Natural killer cell treated with Interleukin-12 subunit alpha and Interleukin-12 subunit beta and Interleukin-15 and Interleukin-18, amount 100 ng/mL, for 72 hours (primary cell): Measurements from ENCODE around the gene NMNAT3. TPM values are rescaled to one million over a fixed set of nuclear protein-coding genes. Genes with fewer than 3 reads are reported as not detected.

Experiments used
- ATAC-seq, 2 donors: fragments of 150-1000 bp; cut with Tn5 transposase in 1 of 2; sonication (Bioruptor Pico), chemical (Tn5 transposase) in 1 of 2; 2 replicates each; pipeline ENCODE4 v1.10.0; 2021
- DNase-seq: peaks from one replicate; pipeline ENCODE4 v3.0.0; 2022; ENCODE audit warnings: low spot score
- H3K27ac Mint-ChIP-seq, 2 donors: 1 replicate in 1 of 2; 2 replicates in 1 of 2; pipeline ENCODE4 v1.8.0; 2022; ENCODE audit warnings: mixed read lengths in 2 of 2, mild to moderate bottlenecking in 1 of 2, moderate library complexity in 1 of 2
- H3K27me3 Mint-ChIP-seq, 2 donors: 1 replicate in 1 of 2; 2 replicates in 1 of 2; pipeline ENCODE4 v1.8.0; 2022; ENCODE audit warnings: mixed read lengths in 2 of 2
- H3K36me3 Mint-ChIP-seq: one replicate; pipeline ENCODE4 v1.8.0; 2022; ENCODE audit warnings: mixed read lengths
- H3K4me1 Mint-ChIP-seq, 2 donors: 1 replicate in 1 of 2; 2 replicates in 1 of 2; pipeline ENCODE4 v1.8.0; 2022; ENCODE audit warnings: low read depth in 2 of 2, mixed read lengths in 2 of 2, mild to moderate bottlenecking in 1 of 2
- H3K4me3 Mint-ChIP-seq: one replicate; pipeline ENCODE4 v1.8.0; 2022; ENCODE audit warnings: mixed read lengths
- H3K9me3 Mint-ChIP-seq: 2 replicates; pipeline ENCODE4 v1.8.0; 2022; ENCODE audit warnings: mixed read lengths
- total RNA-seq, 2 donors: library from RNA; stranded (reverse); gene quantifications; one replicate each; pipeline ENCODE4 v1.2.3, GENCODE V29; 2022

NMNAT3 gene
- total RNA-seq, 2 donors from 2014 or later, result 3.4 to 5.0 TPM

- H3K9me3 Mint-ChIP-seq, result no peaks in the 10 kb centered on the region
- H3K27ac Mint-ChIP-seq, result no peak overlapping the region
- no peak for DNase-seq
- peak; percentile 7 to 25 for ATAC-seq
- H3K4me3 Mint-ChIP-seq, result no peak overlapping the region
- H3K4me1 Mint-ChIP-seq, result no peaks in the 10 kb centered on the region
- H3K27me3 Mint-ChIP-seq, result peaks cover 0 to 2% of the 10 kb centered on the region in 2 donors
- H3K36me3 Mint-ChIP-seq, result no peaks in the 10 kb centered on the region
These were observed 158.6 kb downstream of the NMNAT3 start for GRCh38 chr3:139518926-139519842.

- ATAC-seq (no peak), DNase-seq (no peak)
- Mint-ChIP-seq H3K27me3 (peaks cover 0 to 2% of the 10 kb centered on the region in 2 donors), H3K4me1 (no peaks in the 10 kb centered on the region), H3K4me3 (no peak overlapping the region), H3K9me3 (no peaks in the 10 kb centered on the region), H3K36me3 (no peaks in the 10 kb centered on the region), H3K27ac (no peak overlapping the region)
These were observed 159.5 kb downstream of the NMNAT3 start for GRCh38 chr3:139518306-139518705.

- ATAC-seq (no peak), DNase-seq (no peak)
- H3K4me1 Mint-ChIP-seq, result no peaks in the 10 kb centered on the region
- H3K27ac Mint-ChIP-seq, result no peak overlapping the region
- H3K27me3 Mint-ChIP-seq, result peaks cover 0 to 2% of the 10 kb centered on the region in 2 donors
- no peak overlapping the region for H3K4me3 Mint-ChIP-seq
- H3K9me3 Mint-ChIP-seq, result no peaks in the 10 kb centered on the region
- H3K36me3 Mint-ChIP-seq, result no peaks in the 10 kb centered on the region
These were observed 160.3 kb downstream of the NMNAT3 start for GRCh38 chr3:139517321-139518065.

- no peaks in the 10 kb centered on the region for H3K4me1 Mint-ChIP-seq
- no peak for DNase-seq
- peaks cover 0 to 6% of the 10 kb centered on the region in 2 donors for H3K27me3 Mint-ChIP-seq
- H3K36me3 Mint-ChIP-seq, result no peaks in the 10 kb centered on the region
- no peak overlapping the region for H3K27ac Mint-ChIP-seq
- no peak for ATAC-seq
- no peak overlapping the region for H3K4me3 Mint-ChIP-seq
- H3K9me3 Mint-ChIP-seq, result no peaks in the 10 kb centered on the region
These were observed 163.0 kb downstream of the NMNAT3 start for GRCh38 chr3:139514741-139515140.

Other genes with a start within 250 kb of the NMNAT3 start
- gene RBP2, start 201.5 kb downstream of the NMNAT3 start, total RNA-seq, result not detected
- gene RBP1, start 138.2 kb downstream of the NMNAT3 start, total RNA-seq, result not detected